ENCODE results near the gene LRRC8B. TPM values are rescaled to one million over a fixed set of nuclear protein-coding genes. Genes with fewer than 3 reads are reported as not detected.

The LRRC8B gene
- total and polyA plus RNA-seq, 9 donors: 1.2 to 9.3 (median 6.8) TPM

DNA sequence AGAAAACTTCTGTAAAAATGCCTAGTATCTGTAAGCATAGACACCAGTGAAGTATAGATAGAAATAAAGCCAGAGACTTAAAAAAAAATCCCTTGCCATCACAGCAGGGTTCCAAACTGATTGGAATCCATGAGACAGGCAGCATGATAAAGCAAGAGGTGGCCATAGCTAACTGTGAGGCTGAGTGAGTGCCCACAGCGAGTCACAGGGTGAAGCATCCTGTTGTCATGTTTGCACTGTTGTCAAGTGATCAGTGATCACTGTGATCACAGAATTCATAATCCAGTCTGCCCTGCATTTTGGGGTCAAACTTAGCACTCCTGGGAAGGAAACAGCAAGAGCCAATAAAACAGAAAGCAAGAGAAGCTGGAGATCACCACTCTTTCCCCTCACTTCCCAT, 33.3 kb downstream of the LRRC8B start:
- no peak overlapping the region for H3K4me3 ChIP-seq
- 93 to 100% (median 97%) methylated on average over 1 of the region's 1 CpG for WGBS, 3 donors
- intact Hi-C loops (cut with DNase I): no loop called here
- no peak for DNase-seq
- TF ChIP-seq POLR2A (IDR thresholded peaks at IDR 0.05): no peak
- no peak for TF ChIP-seq EP300 (IDR thresholded peaks at IDR 0.05)
- TF ChIP-seq, protein P1, sequence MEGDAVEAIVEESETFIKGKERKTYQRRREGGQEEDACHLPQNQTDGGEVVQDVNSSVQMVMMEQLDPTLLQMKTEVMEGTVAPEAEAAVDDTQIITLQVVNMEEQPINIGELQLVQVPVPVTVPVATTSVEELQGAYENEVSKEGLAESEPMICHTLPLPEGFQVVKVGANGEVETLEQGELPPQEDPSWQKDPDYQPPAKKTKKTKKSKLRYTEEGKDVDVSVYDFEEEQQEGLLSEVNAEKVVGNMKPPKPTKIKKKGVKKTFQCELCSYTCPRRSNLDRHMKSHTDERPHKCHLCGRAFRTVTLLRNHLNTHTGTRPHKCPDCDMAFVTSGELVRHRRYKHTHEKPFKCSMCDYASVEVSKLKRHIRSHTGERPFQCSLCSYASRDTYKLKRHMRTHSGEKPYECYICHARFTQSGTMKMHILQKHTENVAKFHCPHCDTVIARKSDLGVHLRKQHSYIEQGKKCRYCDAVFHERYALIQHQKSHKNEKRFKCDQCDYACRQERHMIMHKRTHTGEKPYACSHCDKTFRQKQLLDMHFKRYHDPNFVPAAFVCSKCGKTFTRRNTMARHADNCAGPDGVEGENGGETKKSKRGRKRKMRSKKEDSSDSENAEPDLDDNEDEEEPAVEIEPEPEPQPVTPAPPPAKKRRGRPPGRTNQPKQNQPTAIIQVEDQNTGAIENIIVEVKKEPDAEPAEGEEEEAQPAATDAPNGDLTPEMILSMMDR (IDR thresholded peaks at IDR 0.05): no peak
- no peaks in the 10 kb centered on the region for H3K4me1 ChIP-seq (ENCODE audit: insufficient read depth)
- no peaks in the 10 kb centered on the region for H3K27me3 ChIP-seq
- no peak overlapping the region for H3K27ac ChIP-seq
- no peaks in the 10 kb centered on the region for H3K36me3 ChIP-seq
- no peaks in the 10 kb centered on the region for H3K9me3 ChIP-seq

GRCh38 chr1:89563957-89564604, 39.5 kb downstream of the LRRC8B start:
- no peak overlapping the region for H3K27ac ChIP-seq
- DNase-seq: no peak
- H3K4me1 ChIP-seq (ENCODE audit: insufficient read depth): no peaks in the 10 kb centered on the region

DNA sequence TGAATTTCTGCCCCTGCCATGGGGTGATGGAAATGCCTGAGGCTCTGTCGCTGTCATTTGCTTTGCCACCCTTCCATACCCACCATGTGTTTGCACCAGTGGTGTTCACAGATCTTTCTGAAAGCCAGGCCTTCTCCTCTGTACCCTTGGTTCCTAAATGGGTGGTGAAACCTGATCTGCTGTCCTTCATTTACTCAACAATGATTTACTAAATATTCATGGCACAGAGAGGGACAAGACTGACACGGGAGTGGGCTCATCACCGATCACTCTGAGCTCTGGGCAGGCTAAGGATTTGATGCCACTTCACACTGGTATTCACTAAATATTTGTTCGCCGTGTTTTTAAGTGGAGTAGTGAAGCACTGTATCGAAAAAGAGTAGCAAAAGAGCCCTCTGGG, 40.9 kb downstream of the LRRC8B start:
- DNase-seq: no peak
- Histone ChIP-seq H3K27me3 (no peaks in the 10 kb centered on the region), H3K36me3 (no peaks in the 10 kb centered on the region), H3K9me3 (no peaks in the 10 kb centered on the region), H3K4me3 (no peak overlapping the region), H3K4me1 (ENCODE audit: insufficient read depth) (no peaks in the 10 kb centered on the region), H3K27ac (no peak overlapping the region)
- WGBS, 3 donors: 96 to 98% (median 97%) methylated on average over 6 of the region's 6 CpGs
- intact Hi-C loops (cut with DNase I): no loop called here
- TF ChIP-seq, protein P1 (IDR thresholded peaks at IDR 0.05): no peak
- TF ChIP-seq POLR2A (IDR thresholded peaks at IDR 0.05) (no peak), EP300 (IDR thresholded peaks at IDR 0.05) (no peak)

More at GRCh38 chr1:89563957-89564604, 39.5 kb downstream of the LRRC8B start:
- TF ChIP-seq, protein P1 (IDR thresholded peaks at IDR 0.05): no peak
- TF ChIP-seq EP300 (IDR thresholded peaks at IDR 0.05) (no peak), POLR2A (IDR thresholded peaks at IDR 0.05) (no peak)
- Histone ChIP-seq H3K36me3 (no peaks in the 10 kb centered on the region), H3K4me3 (no peak overlapping the region), H3K27me3 (no peaks in the 10 kb centered on the region), H3K9me3 (no peaks in the 10 kb centered on the region)
- 34 to 44% (median 41%) methylated on average over 3 of the region's 3 CpGs for WGBS, 3 donors
- intact Hi-C loops (cut with DNase I): no loop called here

DNA sequence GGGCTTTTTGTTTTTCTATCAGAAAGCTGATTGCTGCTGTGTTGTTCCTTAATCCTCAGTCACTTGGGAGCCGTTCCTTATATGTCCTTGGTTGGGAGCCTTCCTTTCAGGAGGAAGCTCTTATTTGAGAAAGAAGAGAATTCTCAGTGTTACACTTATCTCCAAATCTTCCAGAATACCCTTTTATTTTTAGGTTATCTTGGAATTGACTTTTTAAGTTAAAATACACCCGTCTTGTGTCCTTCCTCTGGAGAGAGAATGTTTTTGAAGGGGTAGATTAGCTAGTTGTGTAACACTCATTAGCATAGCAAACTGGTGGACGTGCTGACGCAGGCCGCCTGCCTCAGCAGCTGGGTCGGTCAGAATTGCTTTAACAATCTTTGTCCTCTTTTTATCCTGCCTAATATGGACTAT, 42.1 kb downstream of the LRRC8B start:
- Histone ChIP-seq H3K9me3 (no peaks in the 10 kb centered on the region), H3K4me3 (no peak overlapping the region), H3K27ac (peak overlapping the region in 1 of 2 donors; percentile 66), H3K36me3 (no peaks in the 10 kb centered on the region), H3K27me3 (no peaks in the 10 kb centered on the region), H3K4me1 (ENCODE audit: insufficient read depth) (no peaks in the 10 kb centered on the region)
- 14 to 48% (median 22%) methylated on average over 6 of the region's 6 CpGs for WGBS, 3 donors
- intact Hi-C loops (cut with DNase I): no loop called here
- DNase-seq: peak; percentile 46 to 70 (median 57)
- TF ChIP-seq POLR2A (IDR thresholded peaks at IDR 0.05): peak; percentile 17
- TF ChIP-seq, protein P1 (IDR thresholded peaks at IDR 0.05): no peak

Data from ovary (tissue), 9 donors.